Measurements from ENCODE around the gene TBCA. TPM values are rescaled to one million over a fixed set of nuclear protein-coding genes. Genes with fewer than 3 reads are reported as not detected.

TBCA gene
- total RNA-seq, 1 experiment from 2014 or later: 302 TPM

- ChIA-PET POLR2A (no interaction called here), CTCF (no interaction called here)
- Histone ChIP-seq H3K36me3 (ENCODE audit: control insufficient read depth, insufficient read depth, low read length) (no peaks in the 10 kb centered on the region), H3K9me3 (ENCODE audit: control insufficient read depth, insufficient read depth, low read depth, low read length) (no peaks in the 10 kb centered on the region), H3K27me3 (ENCODE audit: control insufficient read depth, insufficient read depth, low read length) (no peaks in the 10 kb centered on the region), H3K4me1 (ENCODE audit: control insufficient read depth, insufficient read depth, low read length) (no peaks in the 10 kb centered on the region), H3K27ac (ENCODE audit: low read length) (no peak overlapping the region), H3K4me3 (ENCODE audit: low read depth in 2 of 2, low read length in 2 of 2) (no peak overlapping the region)
- no peak for ATAC-seq
- TF ChIP-seq TCF7L2 (IDR thresholded peaks at IDR 0.05; ENCODE audit: low read depth, low read length) (no peak), POLR2AphosphoS5 (IDR thresholded peaks at IDR 0.05; ENCODE audit: low read depth, low read length) (no peak), SIN3A (IDR thresholded peaks at IDR 0.05; ENCODE audit: borderline replicate concordance, insufficient read depth, low read depth, low read length) (no peak)
- TF ChIP-seq, protein P1, sequence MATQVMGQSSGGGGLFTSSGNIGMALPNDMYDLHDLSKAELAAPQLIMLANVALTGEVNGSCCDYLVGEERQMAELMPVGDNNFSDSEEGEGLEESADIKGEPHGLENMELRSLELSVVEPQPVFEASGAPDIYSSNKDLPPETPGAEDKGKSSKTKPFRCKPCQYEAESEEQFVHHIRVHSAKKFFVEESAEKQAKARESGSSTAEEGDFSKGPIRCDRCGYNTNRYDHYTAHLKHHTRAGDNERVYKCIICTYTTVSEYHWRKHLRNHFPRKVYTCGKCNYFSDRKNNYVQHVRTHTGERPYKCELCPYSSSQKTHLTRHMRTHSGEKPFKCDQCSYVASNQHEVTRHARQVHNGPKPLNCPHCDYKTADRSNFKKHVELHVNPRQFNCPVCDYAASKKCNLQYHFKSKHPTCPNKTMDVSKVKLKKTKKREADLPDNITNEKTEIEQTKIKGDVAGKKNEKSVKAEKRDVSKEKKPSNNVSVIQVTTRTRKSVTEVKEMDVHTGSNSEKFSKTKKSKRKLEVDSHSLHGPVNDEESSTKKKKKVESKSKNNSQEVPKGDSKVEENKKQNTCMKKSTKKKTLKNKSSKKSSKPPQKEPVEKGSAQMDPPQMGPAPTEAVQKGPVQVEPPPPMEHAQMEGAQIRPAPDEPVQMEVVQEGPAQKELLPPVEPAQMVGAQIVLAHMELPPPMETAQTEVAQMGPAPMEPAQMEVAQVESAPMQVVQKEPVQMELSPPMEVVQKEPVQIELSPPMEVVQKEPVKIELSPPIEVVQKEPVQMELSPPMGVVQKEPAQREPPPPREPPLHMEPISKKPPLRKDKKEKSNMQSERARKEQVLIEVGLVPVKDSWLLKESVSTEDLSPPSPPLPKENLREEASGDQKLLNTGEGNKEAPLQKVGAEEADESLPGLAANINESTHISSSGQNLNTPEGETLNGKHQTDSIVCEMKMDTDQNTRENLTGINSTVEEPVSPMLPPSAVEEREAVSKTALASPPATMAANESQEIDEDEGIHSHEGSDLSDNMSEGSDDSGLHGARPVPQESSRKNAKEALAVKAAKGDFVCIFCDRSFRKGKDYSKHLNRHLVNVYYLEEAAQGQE (IDR thresholded peaks at IDR 0.05; ENCODE audit: insufficient read depth in 1 of 2, low read depth in 2 of 2, low read length in 1 of 2): no peak
- TF ChIP-seq, protein P2, sequence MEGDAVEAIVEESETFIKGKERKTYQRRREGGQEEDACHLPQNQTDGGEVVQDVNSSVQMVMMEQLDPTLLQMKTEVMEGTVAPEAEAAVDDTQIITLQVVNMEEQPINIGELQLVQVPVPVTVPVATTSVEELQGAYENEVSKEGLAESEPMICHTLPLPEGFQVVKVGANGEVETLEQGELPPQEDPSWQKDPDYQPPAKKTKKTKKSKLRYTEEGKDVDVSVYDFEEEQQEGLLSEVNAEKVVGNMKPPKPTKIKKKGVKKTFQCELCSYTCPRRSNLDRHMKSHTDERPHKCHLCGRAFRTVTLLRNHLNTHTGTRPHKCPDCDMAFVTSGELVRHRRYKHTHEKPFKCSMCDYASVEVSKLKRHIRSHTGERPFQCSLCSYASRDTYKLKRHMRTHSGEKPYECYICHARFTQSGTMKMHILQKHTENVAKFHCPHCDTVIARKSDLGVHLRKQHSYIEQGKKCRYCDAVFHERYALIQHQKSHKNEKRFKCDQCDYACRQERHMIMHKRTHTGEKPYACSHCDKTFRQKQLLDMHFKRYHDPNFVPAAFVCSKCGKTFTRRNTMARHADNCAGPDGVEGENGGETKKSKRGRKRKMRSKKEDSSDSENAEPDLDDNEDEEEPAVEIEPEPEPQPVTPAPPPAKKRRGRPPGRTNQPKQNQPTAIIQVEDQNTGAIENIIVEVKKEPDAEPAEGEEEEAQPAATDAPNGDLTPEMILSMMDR (IDR thresholded peaks at IDR 0.05): no peak
- intact Hi-C loops (cut with micrococcal nuclease; ENCODE audit: unreplicated experiment): no loop called here
- in situ Hi-C loops (cut with HindIII; ENCODE audit: low pct_unique_long_range_greater_than_20kb, low sequenced_read_pairs): no loop called here
- BruUV-seq (replicated peaks): no TSS peak
- DNase-seq (ENCODE audit: low read depth, low spot score): no peak
Measured at GRCh38 chr5:77761606-77762005, 14.5 kb downstream of the TBCA start.

DNA sequence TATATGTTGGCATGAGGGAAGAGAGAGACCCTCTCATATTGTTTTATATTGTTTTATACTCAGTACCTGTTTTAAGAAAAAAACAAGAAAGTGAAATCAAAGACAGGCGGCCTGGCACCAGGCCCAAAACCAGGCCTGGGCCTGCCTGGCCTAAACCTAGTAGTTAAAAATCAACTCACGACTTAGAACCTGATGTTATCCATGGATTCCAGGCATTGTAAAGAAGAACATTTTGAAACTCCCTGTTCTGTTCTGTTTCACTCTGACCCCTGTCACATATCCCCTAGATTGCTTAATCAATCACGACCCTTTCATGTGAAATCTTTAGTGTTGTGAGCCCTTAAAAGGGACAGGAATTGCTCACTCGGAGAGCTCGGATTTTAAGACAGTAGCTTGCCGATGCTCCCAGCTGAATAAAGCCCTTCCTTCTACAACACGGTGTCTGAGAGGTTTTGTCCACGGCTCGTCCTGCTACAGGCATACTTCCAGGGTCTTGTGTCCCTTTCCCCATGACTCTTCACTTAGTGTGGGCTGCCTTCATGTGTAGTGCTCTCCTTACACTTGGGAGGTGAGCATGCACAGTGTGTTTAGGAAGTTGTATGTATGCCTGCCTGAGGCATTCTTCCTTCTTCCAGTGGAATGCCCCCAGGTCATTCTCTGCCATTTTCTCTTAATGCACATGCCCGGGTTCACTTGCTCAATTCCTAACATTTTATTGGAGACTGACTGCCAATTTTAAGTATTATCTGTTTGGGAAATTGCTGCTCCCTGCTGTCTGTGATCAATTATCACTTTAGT, 17.8 kb downstream of the TBCA start:
- ATAC-seq (no peak), DNase-seq (ENCODE audit: low read depth, low spot score) (no peak)
- H3K4me1 ChIP-seq (ENCODE audit: control insufficient read depth, insufficient read depth, low read length): no peaks in the 10 kb centered on the region
- ChIA-PET CTCF (no interaction called here), POLR2A (no interaction called here)
- no TSS peak for BruUV-seq (replicated peaks)
- no peak overlapping the region for H3K4me3 ChIP-seq (ENCODE audit: low read depth in 2 of 2, low read length in 2 of 2)
- no peaks in the 10 kb centered on the region for H3K9me3 ChIP-seq (ENCODE audit: control insufficient read depth, insufficient read depth, low read depth, low read length)
- in situ Hi-C loops (cut with HindIII; ENCODE audit: low pct_unique_long_range_greater_than_20kb, low sequenced_read_pairs) (no loop called here), intact Hi-C loops (cut with micrococcal nuclease; ENCODE audit: unreplicated experiment) (no loop called here)
- H3K27ac ChIP-seq (ENCODE audit: low read length): no peak overlapping the region
- H3K27me3 ChIP-seq (ENCODE audit: control insufficient read depth, insufficient read depth, low read length): no peaks in the 10 kb centered on the region
- H3K36me3 ChIP-seq (ENCODE audit: control insufficient read depth, insufficient read depth, low read length): no peaks in the 10 kb centered on the region
- TF ChIP-seq TCF7L2 (IDR thresholded peaks at IDR 0.05; ENCODE audit: low read depth, low read length): no peak
- no peak for TF ChIP-seq POLR2AphosphoS5 (IDR thresholded peaks at IDR 0.05; ENCODE audit: low read depth, low read length)
- TF ChIP-seq, protein P2 (IDR thresholded peaks at IDR 0.05): no peak
- TF ChIP-seq SIN3A (IDR thresholded peaks at IDR 0.05; ENCODE audit: borderline replicate concordance, insufficient read depth, low read depth, low read length): no peak

All from Panc1 (cell line).